NCI-H526 (cell line): Measurements from ENCODE around the gene AK3.
"Not testable (repeated sequence)": the region's sequence is repeated elsewhere in the genome, so short reads cannot be mapped to it uniquely, and the experiment has no call there.

ENCODE experiments used
- DNase-seq, 2 experiments: peaks; one replicate each; lab custom pipeline; 2025; lab: John Stamatoyannopoulos, UW

Gene AK3

DNA sequence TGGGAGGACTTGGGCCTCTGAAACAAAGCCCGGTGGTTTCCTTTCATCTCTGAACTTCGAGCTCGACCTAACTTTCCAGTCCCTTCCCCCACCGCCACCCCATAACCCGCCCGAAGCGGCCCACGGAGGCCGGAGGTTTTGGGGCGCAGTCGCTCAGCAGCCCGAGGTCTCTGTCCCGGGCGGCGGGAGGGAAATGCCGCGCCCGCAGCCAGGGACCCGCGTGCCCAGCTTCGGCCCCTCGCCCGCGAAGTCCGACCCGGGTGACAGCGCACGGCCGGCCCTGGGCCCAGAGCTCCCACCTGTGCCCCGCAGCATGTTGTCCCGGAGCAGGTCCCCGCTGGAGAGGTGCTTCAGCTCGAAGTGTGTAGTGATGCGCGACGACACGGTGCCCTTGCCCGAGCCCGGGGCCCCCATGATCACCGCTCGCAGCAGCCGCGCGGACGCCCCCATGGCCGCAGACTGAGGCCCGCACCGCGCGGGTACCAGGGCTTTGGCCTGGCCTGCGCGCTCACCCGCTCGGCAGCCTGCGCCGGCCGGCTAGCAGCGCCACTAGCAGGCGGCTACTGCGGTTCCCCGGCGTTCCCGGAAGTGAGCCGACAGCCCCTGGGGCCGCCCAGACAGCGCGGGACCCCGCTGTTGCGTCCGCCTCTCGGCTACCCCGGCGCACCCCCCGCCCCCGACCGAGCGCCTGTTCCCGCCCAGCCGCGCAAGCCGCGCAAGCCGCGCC, at the start of gene AK3:
TSS of gene AK3 (minus strand) at position 565 of the 727 bp plus-strand sequence. CDS start at position 450, 115 bp downstream.
- peak; percentile 54 to 94 for DNase-seq

DNA sequence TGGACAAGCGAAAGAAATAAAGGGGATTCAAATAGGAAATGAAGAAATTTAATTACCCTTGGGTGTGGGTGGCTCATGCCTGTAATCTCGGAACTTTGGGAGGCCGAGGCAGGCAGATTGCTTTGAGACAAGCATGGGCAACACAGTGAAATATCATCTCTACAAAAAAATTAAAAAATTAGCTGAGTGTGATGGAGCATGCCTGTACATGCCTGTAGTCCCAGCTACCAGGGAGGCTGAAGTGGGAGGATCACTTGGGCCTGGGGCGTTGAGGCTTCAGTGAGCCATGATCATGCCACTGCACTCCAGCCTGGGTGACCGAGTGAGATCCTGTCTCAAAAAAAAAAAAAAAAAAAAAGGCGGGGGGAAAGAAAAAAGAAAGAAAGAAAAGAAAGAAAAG, 47.7 kb upstream of the AK3 start:
- no peak for DNase-seq

- no peak for DNase-seq
These were observed 46.9 kb upstream of the AK3 start for GRCh38 chr9:4787876-4788275.

GRCh38 chr9:4786599-4786998, 45.6 kb upstream of the AK3 start:
- no peak for DNase-seq

GRCh38 chr9:4784403-4784802, 43.4 kb upstream of the AK3 start:
- no peak for DNase-seq

- DNase-seq: not testable (repeated sequence)
These were observed 42.2 kb upstream of the AK3 start for GRCh38 chr9:4783191-4783590.

GRCh38 chr9:4781408-4781807, 40.4 kb upstream of the AK3 start:
- no peak for DNase-seq

- no peak for DNase-seq
These were observed 39.6 kb upstream of the AK3 start for GRCh38 chr9:4780651-4781050.

DNA sequence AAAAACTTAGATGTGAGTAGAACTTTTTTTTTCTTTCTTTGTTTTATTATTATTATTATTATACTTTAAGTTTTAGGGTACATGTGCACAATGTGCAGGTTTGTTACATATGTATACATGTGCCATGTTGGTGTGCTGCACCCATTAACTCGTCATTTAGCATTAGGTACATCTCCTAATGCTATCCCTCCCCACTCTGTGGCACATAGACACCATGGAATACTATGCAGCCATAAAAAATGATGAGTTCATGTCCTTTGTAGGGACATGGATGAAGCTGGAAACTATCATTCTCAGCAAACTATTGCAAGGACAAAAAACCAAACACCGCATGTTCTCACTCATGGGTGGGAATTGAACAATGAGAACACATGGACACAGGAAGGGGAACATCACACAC, 34.0 kb upstream of the AK3 start:
- DNase-seq: not testable (repeated sequence)

- DNase-seq: no peak
These were observed 33.2 kb upstream of the AK3 start for GRCh38 chr9:4774209-4774608.

DNA sequence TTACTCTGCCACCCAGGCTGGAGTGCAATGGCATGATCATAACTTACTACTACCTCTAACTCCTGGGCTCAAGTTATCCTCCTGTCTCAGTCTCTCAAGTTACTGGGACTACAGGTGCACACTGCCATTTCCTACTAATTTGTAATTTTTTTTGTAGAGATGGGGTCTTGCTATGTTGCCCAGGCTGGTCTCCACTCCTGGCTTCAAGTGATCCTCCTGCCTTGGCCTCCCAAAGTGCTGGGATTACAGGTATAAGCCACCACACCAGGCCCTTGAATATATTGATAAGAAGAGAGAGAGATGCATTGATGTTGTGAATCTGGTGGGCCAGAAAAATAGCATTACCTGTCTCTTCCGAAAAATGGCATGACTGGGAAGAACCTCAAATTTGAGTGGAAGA, 30.8 kb upstream of the AK3 start:
- DNase-seq: no peak

- no peak for DNase-seq
These were observed 28.5 kb upstream of the AK3 start for GRCh38 chr9:4769321-4770080.

DNA sequence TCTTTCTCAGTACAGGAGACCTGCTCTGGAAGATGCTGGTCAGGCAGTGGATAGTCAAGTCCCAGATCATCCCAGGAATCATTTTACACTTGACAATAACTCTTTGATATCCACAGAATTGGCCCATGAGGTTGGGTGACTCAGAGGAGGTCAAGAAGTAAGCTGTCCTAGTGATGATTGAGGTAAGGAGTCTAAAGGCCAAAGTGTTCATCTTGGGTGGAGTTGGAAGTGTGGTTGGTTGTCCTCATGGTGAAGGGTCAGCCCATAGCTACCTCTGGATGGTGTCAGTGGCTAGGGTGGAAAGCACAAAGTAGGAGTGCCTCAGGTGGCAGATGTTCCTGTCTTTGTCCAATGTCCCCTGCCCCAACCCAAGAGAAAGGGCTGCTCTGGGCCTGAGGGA, 27.7 kb upstream of the AK3 start:
- no peak for DNase-seq

DNA sequence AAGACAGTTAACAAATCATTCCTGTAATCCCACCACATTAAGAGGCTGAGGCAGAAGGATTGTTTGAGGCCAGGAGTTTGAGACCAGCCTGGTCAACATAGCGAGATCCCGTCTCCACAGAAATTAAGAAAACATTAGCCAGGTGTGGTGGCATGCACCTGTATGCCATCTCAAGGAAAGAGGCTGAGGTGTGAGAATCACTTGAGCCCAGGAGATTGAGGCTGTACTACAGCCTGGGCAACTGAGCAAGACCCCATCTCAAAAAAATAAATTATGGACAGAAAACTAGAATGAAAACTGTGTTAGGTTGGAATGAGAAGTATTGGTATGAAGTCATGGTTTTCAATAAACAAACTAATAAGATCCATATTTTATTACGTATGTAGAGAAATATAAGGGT, 23.0 kb upstream of the AK3 start:
- no peak for DNase-seq

- peak in 1 of 2 experiments; percentile 57 for DNase-seq
These were observed 22.0 kb upstream of the AK3 start for GRCh38 chr9:4762886-4763541.

GRCh38 chr9:4762108-4762885, 21.3 kb upstream of the AK3 start:
- DNase-seq: peak; percentile 76 to 89

- DNase-seq: no peak
These were observed 19.1 kb upstream of the AK3 start for GRCh38 chr9:4760122-4760521.

GRCh38 chr9:4756420-4756819, 15.4 kb upstream of the AK3 start:
- no peak for DNase-seq

GRCh38 chr9:4755026-4755609, 14.1 kb upstream of the AK3 start:
- DNase-seq: no peak

DNA sequence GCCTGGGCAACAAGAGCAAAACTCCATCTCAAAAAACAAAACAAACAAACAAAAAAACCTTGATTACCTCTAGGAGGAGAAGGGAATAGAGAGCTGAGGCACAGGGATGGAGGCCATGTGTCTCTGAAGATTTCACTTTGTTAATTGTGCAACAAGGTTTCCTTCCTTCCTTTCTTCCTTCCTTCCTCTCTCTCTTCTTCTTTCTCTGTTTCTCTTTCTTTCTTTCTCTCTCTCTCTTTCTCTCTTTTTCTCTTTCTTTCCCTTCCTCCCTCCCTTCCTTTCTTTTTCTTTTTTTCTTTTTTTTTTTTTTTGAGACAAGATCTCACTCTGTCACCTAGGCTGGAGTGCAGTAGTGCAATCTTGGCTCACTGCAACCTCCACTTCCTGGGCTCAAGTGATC, 13.5 kb upstream of the AK3 start:
- DNase-seq: not testable (repeated sequence)

- peak in 1 of 2 experiments; percentile 48 for DNase-seq
These were observed 9.1 kb upstream of the AK3 start for GRCh38 chr9:4750023-4750673.
